ENCODE results near the gene MAPKBP1. TPM values are rescaled to one million over a fixed set of nuclear protein-coding genes. Genes with fewer than 3 reads are reported as not detected.

The MAPKBP1 gene
- polyA plus RNA-seq, 1 experiment = 8.3 TPM

DNA sequence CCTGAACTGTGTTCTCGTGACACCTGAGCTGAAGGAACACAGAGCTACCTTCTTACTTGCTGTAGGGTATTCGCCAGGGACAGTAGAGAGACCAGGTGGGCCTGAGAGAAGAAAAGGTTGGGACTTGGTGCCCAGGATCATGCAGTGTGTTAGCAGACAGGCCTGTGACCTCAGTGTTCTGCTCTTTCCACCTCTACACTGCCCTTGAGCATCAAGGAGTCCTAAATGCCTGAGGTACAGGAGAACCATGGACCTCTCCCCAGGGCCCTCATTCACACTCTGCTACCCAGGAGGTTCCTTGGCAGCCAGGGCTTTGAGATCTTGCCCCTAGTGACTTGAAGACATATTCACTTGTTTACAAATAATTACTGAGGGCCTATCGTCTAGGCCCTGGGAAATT lies 31.4 kb downstream of the MAPKBP1 start:
- TF ChIP-seq, protein P1, sequence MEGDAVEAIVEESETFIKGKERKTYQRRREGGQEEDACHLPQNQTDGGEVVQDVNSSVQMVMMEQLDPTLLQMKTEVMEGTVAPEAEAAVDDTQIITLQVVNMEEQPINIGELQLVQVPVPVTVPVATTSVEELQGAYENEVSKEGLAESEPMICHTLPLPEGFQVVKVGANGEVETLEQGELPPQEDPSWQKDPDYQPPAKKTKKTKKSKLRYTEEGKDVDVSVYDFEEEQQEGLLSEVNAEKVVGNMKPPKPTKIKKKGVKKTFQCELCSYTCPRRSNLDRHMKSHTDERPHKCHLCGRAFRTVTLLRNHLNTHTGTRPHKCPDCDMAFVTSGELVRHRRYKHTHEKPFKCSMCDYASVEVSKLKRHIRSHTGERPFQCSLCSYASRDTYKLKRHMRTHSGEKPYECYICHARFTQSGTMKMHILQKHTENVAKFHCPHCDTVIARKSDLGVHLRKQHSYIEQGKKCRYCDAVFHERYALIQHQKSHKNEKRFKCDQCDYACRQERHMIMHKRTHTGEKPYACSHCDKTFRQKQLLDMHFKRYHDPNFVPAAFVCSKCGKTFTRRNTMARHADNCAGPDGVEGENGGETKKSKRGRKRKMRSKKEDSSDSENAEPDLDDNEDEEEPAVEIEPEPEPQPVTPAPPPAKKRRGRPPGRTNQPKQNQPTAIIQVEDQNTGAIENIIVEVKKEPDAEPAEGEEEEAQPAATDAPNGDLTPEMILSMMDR (IDR thresholded peaks at IDR 0.05; ENCODE audit: insufficient read depth, low read depth, low read length) = no peak
- ChIA-PET POLR2A (no interaction called here), CTCF (interaction anchor here (0.7 to 12.9 kb wide), 2 partner anchors 30 to 202 kb away, joined by 3 to 330 read pairs; partner anchors contain the start of gene MAPKBP1)
- no peak overlapping the region for H3K4me3 ChIP-seq (ENCODE audit: low read depth, low read length)
- DNase-seq (ENCODE audit: low read depth) = no peak
- no peaks in the 10 kb centered on the region for H3K36me3 ChIP-seq (ENCODE audit: control insufficient read depth, insufficient read depth, low read length)
- no peaks in the 10 kb centered on the region for H3K27me3 ChIP-seq (ENCODE audit: control insufficient read depth, insufficient read depth, low read length)

DNA sequence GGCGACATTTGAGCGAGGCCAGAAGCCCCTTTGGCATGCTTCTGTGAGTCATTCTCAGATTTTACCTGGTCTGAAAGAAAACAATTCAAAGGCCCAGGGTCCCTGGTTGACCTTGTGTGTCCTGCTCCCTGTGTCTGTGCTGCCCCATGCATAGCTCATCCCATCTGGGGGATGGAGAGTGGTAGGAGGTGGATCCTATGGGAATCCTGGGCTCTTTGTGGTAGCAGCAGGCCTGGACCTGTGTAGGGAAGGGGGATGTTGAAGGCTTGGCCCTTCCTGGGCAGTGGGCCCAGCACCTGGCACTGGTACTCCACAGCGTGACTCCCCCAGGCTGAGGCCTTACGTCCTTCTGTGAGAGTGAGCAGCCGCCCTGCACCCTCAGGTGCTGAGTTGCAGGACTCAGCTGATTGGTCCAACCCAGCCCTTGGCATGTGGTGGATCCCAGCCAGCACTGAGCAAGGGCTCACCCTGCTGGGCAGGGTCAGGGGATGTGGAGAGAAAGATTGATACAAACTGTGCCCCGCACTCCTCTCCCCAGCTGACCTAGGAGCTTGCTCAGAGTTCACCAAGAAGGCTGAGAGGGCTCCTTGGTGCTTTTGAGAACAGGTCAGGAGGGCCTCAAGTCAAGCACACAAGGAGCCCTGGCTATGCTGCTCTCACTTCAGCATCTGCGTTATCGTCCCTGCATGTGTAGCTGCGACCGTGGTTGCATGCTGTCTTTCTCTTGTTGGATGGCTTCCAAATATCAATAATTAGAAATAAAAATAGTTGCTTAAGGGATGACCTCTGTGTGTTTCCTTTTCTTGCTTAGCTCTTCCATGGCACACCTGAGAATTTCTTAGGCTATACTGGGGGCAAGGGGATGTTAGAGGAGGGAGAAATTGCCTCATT lies 32.3 kb downstream of the MAPKBP1 start:
- no peak overlapping the region for H3K4me3 ChIP-seq (ENCODE audit: low read depth, low read length)
- no peaks in the 10 kb centered on the region for H3K27me3 ChIP-seq (ENCODE audit: control insufficient read depth, insufficient read depth, low read length)
- ChIA-PET POLR2A (no interaction called here), CTCF (interaction anchor here (12.9 kb wide), 1 partner anchor 31 kb away, joined by 330 read pairs; the partner anchor contains the start of gene MAPKBP1)
- DNase-seq (ENCODE audit: low read depth) = no peak
- H3K36me3 ChIP-seq (ENCODE audit: control insufficient read depth, insufficient read depth, low read length) = no peaks in the 10 kb centered on the region; the same call in 1 of the 2 replicates
- TF ChIP-seq, protein P1 (IDR thresholded peaks at IDR 0.05; ENCODE audit: insufficient read depth, low read depth, low read length) = no peak

DNA sequence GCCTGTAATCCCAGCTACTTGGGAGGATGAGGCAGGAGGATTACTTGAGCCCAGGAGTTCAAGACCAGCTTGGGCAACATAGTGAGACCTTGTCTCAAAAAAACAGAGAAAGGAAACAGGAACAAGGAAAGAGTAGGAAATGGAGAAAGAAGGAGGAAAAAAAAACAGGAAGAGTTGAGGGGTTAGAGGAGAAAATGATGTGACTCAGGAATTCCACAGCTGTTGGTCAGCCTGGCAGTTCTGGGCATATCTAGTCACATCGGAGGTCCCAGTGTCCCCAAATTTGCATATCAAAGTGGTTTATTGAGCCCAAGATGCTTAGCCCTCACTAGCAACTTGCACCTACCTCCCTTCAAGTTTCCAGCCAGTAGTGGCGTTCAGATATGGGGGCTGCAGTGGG lies 34.8 kb downstream of the MAPKBP1 start:
- no peak overlapping the region for H3K4me3 ChIP-seq (ENCODE audit: low read depth, low read length)
- H3K36me3 ChIP-seq (ENCODE audit: control insufficient read depth, insufficient read depth, low read length) = peaks cover 12% of the 10 kb centered on the region
- ChIA-PET CTCF (interaction anchor here (1.2 to 12.9 kb wide), 4 partner anchors 9 to 34 kb away, joined by 3 to 330 read pairs (median 16); partner anchors contain the start of gene MAPKBP1), POLR2A (no interaction called here)
- no peak for DNase-seq (ENCODE audit: low read depth)
- TF ChIP-seq, protein P1 (IDR thresholded peaks at IDR 0.05; ENCODE audit: insufficient read depth, low read depth, low read length) = no peak
- H3K27me3 ChIP-seq (ENCODE audit: control insufficient read depth, insufficient read depth, low read length) = no peaks in the 10 kb centered on the region

DNA sequence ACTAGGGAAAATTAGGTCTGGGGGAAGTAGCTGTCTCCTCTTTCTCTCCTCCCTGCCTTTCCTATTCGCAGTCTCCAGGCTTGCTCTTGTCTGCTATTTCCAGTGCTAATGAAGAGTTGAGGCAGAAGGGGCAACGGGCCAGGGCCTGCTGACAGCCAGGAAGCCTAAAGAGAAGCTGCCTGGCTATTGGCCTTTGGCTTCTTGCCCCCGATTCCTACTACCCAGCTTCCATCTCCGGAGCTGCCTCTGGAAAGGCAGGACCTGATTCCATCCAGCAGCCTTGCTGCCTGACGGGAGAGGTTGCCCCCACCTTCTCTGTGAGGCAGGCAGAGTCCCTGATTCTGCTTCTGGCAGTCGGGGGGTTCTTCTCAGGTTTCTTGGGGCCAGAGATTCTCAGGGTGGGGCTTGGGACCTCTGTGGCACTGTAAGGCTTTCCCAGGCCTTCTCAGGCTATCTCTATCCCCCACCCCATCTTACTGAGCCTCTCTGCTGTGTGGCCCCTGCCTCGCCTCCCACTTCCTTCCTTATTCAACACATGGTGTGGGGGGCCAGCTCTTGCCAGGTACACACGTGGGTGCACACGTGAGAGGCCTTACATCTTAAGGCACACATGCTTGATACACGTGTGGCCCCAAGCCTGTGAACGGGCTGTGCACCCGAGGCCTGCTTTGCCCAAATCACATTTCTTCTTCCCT lies 35.4 kb downstream of the MAPKBP1 start:
- H3K36me3 ChIP-seq (ENCODE audit: control insufficient read depth, insufficient read depth, low read length) = peaks cover 15% of the 10 kb centered on the region
- POLR2A ChIA-PET = no interaction called here
- no peak overlapping the region for H3K4me3 ChIP-seq (ENCODE audit: low read depth, low read length)
- CTCF ChIA-PET = interaction anchor here (1.2 to 12.9 kb wide), 9 partner anchors 9 to 344 kb away, joined by 3 to 330 read pairs (median 19); partner anchors contain the start of gene MAPKBP1
- TF ChIP-seq, protein P1 (IDR thresholded peaks at IDR 0.05; ENCODE audit: insufficient read depth, low read depth, low read length) = no peak
- H3K27me3 ChIP-seq (ENCODE audit: control insufficient read depth, insufficient read depth, low read length) = no peaks in the 10 kb centered on the region
- no peak for DNase-seq (ENCODE audit: low read depth)

Data from BJ (cell line).